T-helper 2 cell treated with Interferon-gamma antibody and Interleukin-4, amounts not matched to agents 5 μg/mL and 100 μg/mL, for 36 hours (primary cell): ENCODE data around the gene MALRD1.

Experiments
- DNase-seq: peaks from one replicate; pipeline ENCODE4 v3.0.0; 2021; ENCODE audit warnings: low spot score
- H3K27ac Mint-ChIP-seq: one replicate; pipeline ENCODE4 v1.8.0; 2021; ENCODE audit warnings: mild to moderate bottlenecking, mixed read lengths
- H3K27me3 Mint-ChIP-seq: one replicate; pipeline ENCODE4 v1.8.0; 2021; ENCODE audit warnings: low read depth, mixed read lengths
- H3K36me3 Mint-ChIP-seq: one replicate; pipeline ENCODE4 v1.8.0; 2021; ENCODE audit warnings: low read depth, mixed read lengths
- H3K4me1 Mint-ChIP-seq: one replicate; pipeline ENCODE4 v1.8.0; 2021; ENCODE audit warnings: low read depth, mixed read lengths
- H3K4me3 Mint-ChIP-seq: one replicate; pipeline ENCODE4 v1.8.0; 2022; ENCODE audit warnings: mild to moderate bottlenecking, moderate library complexity, mixed read lengths
- H3K9me3 Mint-ChIP-seq: one replicate; pipeline ENCODE4 v1.8.0; 2021; ENCODE audit warnings: mixed read lengths

Gene MALRD1

GRCh38 chr10:19629567-19629966 is 581.0 kb downstream of the MALRD1 start:
- no peak for DNase-seq
- Mint-ChIP-seq H3K27me3 (no peaks in the 10 kb centered on the region), H3K4me3 (no peak overlapping the region), H3K36me3 (no peaks in the 10 kb centered on the region), H3K27ac (no peak overlapping the region), H3K4me1 (no peaks in the 10 kb centered on the region), H3K9me3 (peaks cover 14% of the 10 kb centered on the region)

GRCh38 chr10:19634163-19634562 is 585.6 kb downstream of the MALRD1 start:
- H3K27ac Mint-ChIP-seq = no peak overlapping the region
- H3K9me3 Mint-ChIP-seq = peaks cover 23% of the 10 kb centered on the region
- no peaks in the 10 kb centered on the region for H3K36me3 Mint-ChIP-seq
- no peak overlapping the region for H3K4me3 Mint-ChIP-seq
- no peaks in the 10 kb centered on the region for H3K27me3 Mint-ChIP-seq
- DNase-seq = no peak
- H3K4me1 Mint-ChIP-seq = no peaks in the 10 kb centered on the region

GRCh38 chr10:19638182-19638895 is 589.7 kb downstream of the MALRD1 start:
- H3K4me1 Mint-ChIP-seq = no peaks in the 10 kb centered on the region
- H3K36me3 Mint-ChIP-seq = no peaks in the 10 kb centered on the region
- no peak overlapping the region for H3K27ac Mint-ChIP-seq
- DNase-seq = no peak
- H3K4me3 Mint-ChIP-seq = no peak overlapping the region
- no peaks in the 10 kb centered on the region for H3K27me3 Mint-ChIP-seq
- peaks cover 27% of the 10 kb centered on the region for H3K9me3 Mint-ChIP-seq

GRCh38 chr10:19638896-19639233 is 590.3 kb downstream of the MALRD1 start:
- Mint-ChIP-seq H3K4me1 (no peaks in the 10 kb centered on the region), H3K27ac (no peak overlapping the region), H3K27me3 (no peaks in the 10 kb centered on the region), H3K9me3 (peaks cover 27% of the 10 kb centered on the region), H3K36me3 (no peaks in the 10 kb centered on the region), H3K4me3 (no peak overlapping the region)
- no peak for DNase-seq

GRCh38 chr10:19640566-19641263 is 592.1 kb downstream of the MALRD1 start:
- H3K4me1 Mint-ChIP-seq = no peaks in the 10 kb centered on the region
- DNase-seq = no peak
- H3K9me3 Mint-ChIP-seq = peaks cover 19% of the 10 kb centered on the region
- H3K36me3 Mint-ChIP-seq = no peaks in the 10 kb centered on the region
- H3K4me3 Mint-ChIP-seq = no peak overlapping the region
- no peak overlapping the region for H3K27ac Mint-ChIP-seq
- no peaks in the 10 kb centered on the region for H3K27me3 Mint-ChIP-seq

- Mint-ChIP-seq H3K9me3 (peaks cover 6% of the 10 kb centered on the region), H3K27ac (no peak overlapping the region), H3K4me1 (no peaks in the 10 kb centered on the region), H3K27me3 (no peaks in the 10 kb centered on the region), H3K4me3 (no peak overlapping the region), H3K36me3 (no peaks in the 10 kb centered on the region)
- DNase-seq = no peak
Observed at GRCh38 chr10:19651549-19651948, 602.9 kb downstream of the MALRD1 start.

- no peak overlapping the region for H3K4me3 Mint-ChIP-seq
- no peaks in the 10 kb centered on the region for H3K36me3 Mint-ChIP-seq
- no peaks in the 10 kb centered on the region for H3K27me3 Mint-ChIP-seq
- H3K9me3 Mint-ChIP-seq = peaks cover 8% of the 10 kb centered on the region
- DNase-seq = no peak
- H3K4me1 Mint-ChIP-seq = no peaks in the 10 kb centered on the region
- H3K27ac Mint-ChIP-seq = no peak overlapping the region
Observed at GRCh38 chr10:19652750-19653149, 604.1 kb downstream of the MALRD1 start.

- H3K27ac Mint-ChIP-seq = no peak overlapping the region
- H3K4me3 Mint-ChIP-seq = no peak overlapping the region
- H3K4me1 Mint-ChIP-seq = no peaks in the 10 kb centered on the region
- no peak for DNase-seq
- H3K9me3 Mint-ChIP-seq = peaks cover 8% of the 10 kb centered on the region
- no peaks in the 10 kb centered on the region for H3K27me3 Mint-ChIP-seq
- no peaks in the 10 kb centered on the region for H3K36me3 Mint-ChIP-seq
Observed at GRCh38 chr10:19653931-19654330, 605.3 kb downstream of the MALRD1 start.

- no peaks in the 10 kb centered on the region for H3K27me3 Mint-ChIP-seq
- no peak overlapping the region for H3K27ac Mint-ChIP-seq
- H3K9me3 Mint-ChIP-seq = peaks cover 8% of the 10 kb centered on the region
- H3K36me3 Mint-ChIP-seq = no peaks in the 10 kb centered on the region
- no peak for DNase-seq
- H3K4me1 Mint-ChIP-seq = no peaks in the 10 kb centered on the region
- no peak overlapping the region for H3K4me3 Mint-ChIP-seq
Observed at GRCh38 chr10:19654576-19654975, 606.0 kb downstream of the MALRD1 start.

- no peak for DNase-seq
- Mint-ChIP-seq H3K36me3 (no peaks in the 10 kb centered on the region), H3K27me3 (no peaks in the 10 kb centered on the region), H3K27ac (no peak overlapping the region), H3K4me1 (no peaks in the 10 kb centered on the region), H3K9me3 (peaks cover 8% of the 10 kb centered on the region), H3K4me3 (no peak overlapping the region)
Observed at GRCh38 chr10:19656420-19657042, 607.9 kb downstream of the MALRD1 start.

GRCh38 chr10:19658131-19658530 is 609.5 kb downstream of the MALRD1 start:
- no peak for DNase-seq
- Mint-ChIP-seq H3K27me3 (no peaks in the 10 kb centered on the region), H3K36me3 (no peaks in the 10 kb centered on the region), H3K27ac (no peak overlapping the region), H3K4me3 (no peak overlapping the region), H3K4me1 (no peaks in the 10 kb centered on the region), H3K9me3 (peaks cover 8% of the 10 kb centered on the region)

GRCh38 chr10:19658622-19659233 is 610.1 kb downstream of the MALRD1 start:
- Mint-ChIP-seq H3K4me3 (no peak overlapping the region), H3K4me1 (no peaks in the 10 kb centered on the region), H3K27ac (no peak overlapping the region), H3K36me3 (no peaks in the 10 kb centered on the region), H3K9me3 (peaks cover 8% of the 10 kb centered on the region), H3K27me3 (no peaks in the 10 kb centered on the region)
- no peak for DNase-seq

GRCh38 chr10:19659920-19660655 is 611.5 kb downstream of the MALRD1 start:
- no peak overlapping the region for H3K4me3 Mint-ChIP-seq
- peaks cover 8% of the 10 kb centered on the region for H3K9me3 Mint-ChIP-seq
- no peaks in the 10 kb centered on the region for H3K4me1 Mint-ChIP-seq
- no peak overlapping the region for H3K27ac Mint-ChIP-seq
- H3K36me3 Mint-ChIP-seq = no peaks in the 10 kb centered on the region
- no peak for DNase-seq
- no peaks in the 10 kb centered on the region for H3K27me3 Mint-ChIP-seq

GRCh38 chr10:19663344-19663743 is 614.7 kb downstream of the MALRD1 start:
- no peaks in the 10 kb centered on the region for H3K36me3 Mint-ChIP-seq
- H3K4me1 Mint-ChIP-seq = no peaks in the 10 kb centered on the region
- H3K27ac Mint-ChIP-seq = no peak overlapping the region
- peaks cover 17% of the 10 kb centered on the region for H3K9me3 Mint-ChIP-seq
- no peak for DNase-seq
- no peaks in the 10 kb centered on the region for H3K27me3 Mint-ChIP-seq
- no peak overlapping the region for H3K4me3 Mint-ChIP-seq
